Nephron progenitor cell (in vitro differentiated cells): ENCODE measurements around the gene RTN4RL2.

Source experiments
- DNase-seq: peaks from one replicate; pipeline ENCODE4 v3.0.0; 2021
- H3K27ac Mint-ChIP-seq: 2 replicates; pipeline ENCODE4 v1.8.0; 2021; ENCODE audit warnings: mild to moderate bottlenecking, moderate library complexity, mixed read lengths
- H3K27me3 Mint-ChIP-seq: 2 replicates; pipeline ENCODE4 v1.8.0; 2021; ENCODE audit warnings: mild to moderate bottlenecking, low read depth, mixed read lengths; ENCODE audit not compliant: poor library complexity
- H3K36me3 Mint-ChIP-seq: 2 replicates; pipeline ENCODE4 v1.8.0; 2021; ENCODE audit warnings: low read depth, mixed read lengths
- H3K4me1 Mint-ChIP-seq: 2 replicates; pipeline ENCODE4 v1.8.0; 2021; ENCODE audit warnings: mixed read lengths
- H3K4me3 Mint-ChIP-seq: 2 replicates; pipeline ENCODE4 v1.8.0; 2021; ENCODE audit warnings: mild to moderate bottlenecking, moderate library complexity, mixed read lengths
- H3K9me3 Mint-ChIP-seq: 2 replicates; pipeline ENCODE4 v1.8.0; 2021; ENCODE audit warnings: mild to moderate bottlenecking, moderate library complexity, mixed read lengths
- TF ChIP-seq, protein P1 (sequence below): fragments of 200-600 bp; sonication (generic); IDR thresholded peaks from 2 replicates; pipeline ENCODE4 v1.5.0; 2021; ENCODE audit warnings: antibody characterized with exemption

Gene RTN4RL2

GRCh38 chr11:57497303-57498247 lies 37.2 kb downstream of the RTN4RL2 start:
- Mint-ChIP-seq H3K9me3 (no peaks in the 10 kb centered on the region), H3K4me3 (no peak overlapping the region), H3K4me1 (peaks cover 54% of the 10 kb centered on the region), H3K27me3 (peaks cover 13% of the 10 kb centered on the region), H3K27ac (peak overlapping the region; percentile 55), H3K36me3 (peaks cover 10% of the 10 kb centered on the region)
- DNase-seq: no peak
- TF ChIP-seq, protein P1, sequence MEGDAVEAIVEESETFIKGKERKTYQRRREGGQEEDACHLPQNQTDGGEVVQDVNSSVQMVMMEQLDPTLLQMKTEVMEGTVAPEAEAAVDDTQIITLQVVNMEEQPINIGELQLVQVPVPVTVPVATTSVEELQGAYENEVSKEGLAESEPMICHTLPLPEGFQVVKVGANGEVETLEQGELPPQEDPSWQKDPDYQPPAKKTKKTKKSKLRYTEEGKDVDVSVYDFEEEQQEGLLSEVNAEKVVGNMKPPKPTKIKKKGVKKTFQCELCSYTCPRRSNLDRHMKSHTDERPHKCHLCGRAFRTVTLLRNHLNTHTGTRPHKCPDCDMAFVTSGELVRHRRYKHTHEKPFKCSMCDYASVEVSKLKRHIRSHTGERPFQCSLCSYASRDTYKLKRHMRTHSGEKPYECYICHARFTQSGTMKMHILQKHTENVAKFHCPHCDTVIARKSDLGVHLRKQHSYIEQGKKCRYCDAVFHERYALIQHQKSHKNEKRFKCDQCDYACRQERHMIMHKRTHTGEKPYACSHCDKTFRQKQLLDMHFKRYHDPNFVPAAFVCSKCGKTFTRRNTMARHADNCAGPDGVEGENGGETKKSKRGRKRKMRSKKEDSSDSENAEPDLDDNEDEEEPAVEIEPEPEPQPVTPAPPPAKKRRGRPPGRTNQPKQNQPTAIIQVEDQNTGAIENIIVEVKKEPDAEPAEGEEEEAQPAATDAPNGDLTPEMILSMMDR: no peak

DNA sequence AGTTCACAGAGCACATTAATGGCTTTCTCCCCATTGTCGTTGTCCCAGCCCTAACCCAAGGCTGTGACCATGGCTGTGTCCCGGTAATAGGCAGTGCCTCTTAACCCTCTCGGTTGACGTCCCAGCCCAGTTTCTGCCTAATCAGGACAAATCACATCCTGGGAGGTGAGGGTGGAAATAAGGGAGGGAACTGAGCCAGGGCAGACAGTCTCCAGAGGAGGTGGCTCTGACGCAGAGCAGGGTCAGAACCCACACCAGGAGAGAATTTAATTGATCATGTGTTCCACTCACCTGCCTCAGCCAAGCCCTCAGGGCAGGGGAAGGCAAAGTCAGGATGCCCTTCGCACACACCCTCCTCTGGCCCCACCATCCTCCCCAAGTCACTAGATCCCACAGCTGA lies 38.2 kb downstream of the RTN4RL2 start:
- no peak overlapping the region for H3K27ac Mint-ChIP-seq
- DNase-seq: no peak
- H3K27me3 Mint-ChIP-seq: peaks cover 16% of the 10 kb centered on the region
- H3K9me3 Mint-ChIP-seq: no peaks in the 10 kb centered on the region
- TF ChIP-seq, protein P1: no peak
- peaks cover 10% of the 10 kb centered on the region for H3K36me3 Mint-ChIP-seq
- H3K4me3 Mint-ChIP-seq: no peak overlapping the region
- H3K4me1 Mint-ChIP-seq: peaks cover 55% of the 10 kb centered on the region

- H3K4me3 Mint-ChIP-seq: peak overlapping the region; percentile 65
- no peaks in the 10 kb centered on the region for H3K9me3 Mint-ChIP-seq
- H3K27ac Mint-ChIP-seq: peak overlapping the region; percentile 41
- DNase-seq: peak; percentile 99
- TF ChIP-seq, protein P1: no peak
- H3K4me1 Mint-ChIP-seq: peaks cover 55% of the 10 kb centered on the region
- H3K36me3 Mint-ChIP-seq: peaks cover 7% of the 10 kb centered on the region
- H3K27me3 Mint-ChIP-seq: peaks cover 16% of the 10 kb centered on the region
Measured at GRCh38 chr11:57499413-57499982, 39.2 kb downstream of the RTN4RL2 start.

- H3K9me3 Mint-ChIP-seq: no peaks in the 10 kb centered on the region
- peaks cover 16% of the 10 kb centered on the region for H3K27me3 Mint-ChIP-seq
- TF ChIP-seq, protein P1: no peak
- peak overlapping the region; percentile 65 for H3K4me3 Mint-ChIP-seq
- DNase-seq: no peak
- H3K27ac Mint-ChIP-seq: peak overlapping the region; percentile 41
- peaks cover 55% of the 10 kb centered on the region for H3K4me1 Mint-ChIP-seq
- H3K36me3 Mint-ChIP-seq: peaks cover 5% of the 10 kb centered on the region
Measured at GRCh38 chr11:57499983-57500461, 39.7 kb downstream of the RTN4RL2 start.

DNA sequence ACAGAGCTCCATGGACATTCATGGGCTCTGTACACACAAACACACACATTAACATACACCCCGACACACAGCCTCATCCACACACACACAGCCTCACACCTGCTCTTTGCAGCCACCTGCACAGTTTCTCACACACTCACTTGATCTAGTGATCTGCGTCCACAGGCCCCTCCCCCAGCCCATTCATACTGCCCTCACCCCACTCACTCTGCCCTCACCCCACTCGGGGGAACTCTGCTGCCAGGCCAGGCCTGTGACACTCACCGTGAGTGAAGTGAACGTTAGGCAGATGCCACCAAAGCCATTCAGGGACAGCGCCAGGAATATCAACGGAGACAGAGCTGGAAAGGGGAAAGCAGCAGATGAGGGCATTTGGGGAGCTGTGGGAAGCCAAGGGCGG lies 40.2 kb downstream of the RTN4RL2 start:
- Mint-ChIP-seq H3K27ac (peak overlapping the region; percentile 41), H3K27me3 (peaks cover 16% of the 10 kb centered on the region), H3K4me3 (peak overlapping the region; percentile 65), H3K9me3 (no peaks in the 10 kb centered on the region), H3K4me1 (peaks cover 55% of the 10 kb centered on the region), H3K36me3 (peaks cover 5% of the 10 kb centered on the region)
- no peak for DNase-seq
- TF ChIP-seq, protein P1: no peak
